Measurements from ENCODE around the gene TENM4.

DNA sequence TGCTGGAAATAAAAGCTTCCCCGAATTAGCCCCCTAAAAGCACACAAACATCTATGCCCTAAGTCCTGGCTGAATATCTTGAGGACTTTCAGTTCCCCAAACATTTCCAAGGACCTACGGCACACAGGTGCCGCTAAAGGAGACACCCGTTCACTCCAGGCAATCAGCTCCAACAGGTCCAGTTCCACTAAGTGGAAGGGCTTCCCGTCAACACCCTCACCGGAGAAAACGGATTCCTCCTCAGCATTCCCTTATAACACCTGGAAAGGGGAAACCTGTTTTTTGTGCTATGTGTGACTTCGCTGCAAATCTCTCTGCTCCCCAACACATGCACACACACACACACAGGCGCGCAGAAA, 3.9 kb downstream of the TENM4 start:
- TF ChIP-seq, protein P1, sequence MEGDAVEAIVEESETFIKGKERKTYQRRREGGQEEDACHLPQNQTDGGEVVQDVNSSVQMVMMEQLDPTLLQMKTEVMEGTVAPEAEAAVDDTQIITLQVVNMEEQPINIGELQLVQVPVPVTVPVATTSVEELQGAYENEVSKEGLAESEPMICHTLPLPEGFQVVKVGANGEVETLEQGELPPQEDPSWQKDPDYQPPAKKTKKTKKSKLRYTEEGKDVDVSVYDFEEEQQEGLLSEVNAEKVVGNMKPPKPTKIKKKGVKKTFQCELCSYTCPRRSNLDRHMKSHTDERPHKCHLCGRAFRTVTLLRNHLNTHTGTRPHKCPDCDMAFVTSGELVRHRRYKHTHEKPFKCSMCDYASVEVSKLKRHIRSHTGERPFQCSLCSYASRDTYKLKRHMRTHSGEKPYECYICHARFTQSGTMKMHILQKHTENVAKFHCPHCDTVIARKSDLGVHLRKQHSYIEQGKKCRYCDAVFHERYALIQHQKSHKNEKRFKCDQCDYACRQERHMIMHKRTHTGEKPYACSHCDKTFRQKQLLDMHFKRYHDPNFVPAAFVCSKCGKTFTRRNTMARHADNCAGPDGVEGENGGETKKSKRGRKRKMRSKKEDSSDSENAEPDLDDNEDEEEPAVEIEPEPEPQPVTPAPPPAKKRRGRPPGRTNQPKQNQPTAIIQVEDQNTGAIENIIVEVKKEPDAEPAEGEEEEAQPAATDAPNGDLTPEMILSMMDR (IDR thresholded peaks at IDR 0.05): no peak
- TF ChIP-seq POLR2AphosphoS5 (IDR thresholded peaks at IDR 0.05): no peak
- no peak for TF ChIP-seq POLR2A (IDR thresholded peaks at IDR 0.05)
- TF ChIP-seq EP300 (IDR thresholded peaks at IDR 0.05): no peak
